ENCODE results near the gene KCNQ2.

DNA sequence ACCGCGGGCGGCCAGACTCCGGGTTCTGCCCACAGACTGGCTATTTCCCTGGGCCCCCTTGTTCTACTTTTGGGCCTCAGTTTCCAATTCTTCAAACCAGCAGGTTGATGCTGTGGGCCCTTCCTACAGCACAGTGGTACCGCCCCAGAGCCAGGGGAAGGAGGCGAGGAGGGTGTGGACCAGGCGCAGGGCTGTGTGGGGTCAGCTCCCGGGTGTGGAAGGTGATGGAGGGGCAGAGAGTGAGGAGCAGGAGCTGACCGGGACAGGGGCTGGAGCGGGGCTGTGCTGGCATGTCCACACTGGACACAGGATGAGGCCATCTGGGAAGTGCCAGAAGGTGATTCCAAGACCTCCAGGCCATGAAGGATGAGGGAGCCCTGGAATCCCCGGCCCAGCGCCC, 76.2 kb downstream of the KCNQ2 start:
- TF ChIP-seq, protein P1, sequence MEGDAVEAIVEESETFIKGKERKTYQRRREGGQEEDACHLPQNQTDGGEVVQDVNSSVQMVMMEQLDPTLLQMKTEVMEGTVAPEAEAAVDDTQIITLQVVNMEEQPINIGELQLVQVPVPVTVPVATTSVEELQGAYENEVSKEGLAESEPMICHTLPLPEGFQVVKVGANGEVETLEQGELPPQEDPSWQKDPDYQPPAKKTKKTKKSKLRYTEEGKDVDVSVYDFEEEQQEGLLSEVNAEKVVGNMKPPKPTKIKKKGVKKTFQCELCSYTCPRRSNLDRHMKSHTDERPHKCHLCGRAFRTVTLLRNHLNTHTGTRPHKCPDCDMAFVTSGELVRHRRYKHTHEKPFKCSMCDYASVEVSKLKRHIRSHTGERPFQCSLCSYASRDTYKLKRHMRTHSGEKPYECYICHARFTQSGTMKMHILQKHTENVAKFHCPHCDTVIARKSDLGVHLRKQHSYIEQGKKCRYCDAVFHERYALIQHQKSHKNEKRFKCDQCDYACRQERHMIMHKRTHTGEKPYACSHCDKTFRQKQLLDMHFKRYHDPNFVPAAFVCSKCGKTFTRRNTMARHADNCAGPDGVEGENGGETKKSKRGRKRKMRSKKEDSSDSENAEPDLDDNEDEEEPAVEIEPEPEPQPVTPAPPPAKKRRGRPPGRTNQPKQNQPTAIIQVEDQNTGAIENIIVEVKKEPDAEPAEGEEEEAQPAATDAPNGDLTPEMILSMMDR (IDR thresholded peaks at IDR 0.05; ENCODE audit: borderline replicate concordance, extremely low read depth, low read length, poor library complexity, severe bottlenecking): no peak
- TF ChIP-seq EZH2 (IDR thresholded peaks at IDR 0.05; ENCODE audit: borderline replicate concordance, low read depth, low read length, severe bottlenecking): no peak

All from DND-41 (cell line).